Caco-2 (cell line): ENCODE measurements around the gene BAHD1. TPM values are rescaled to one million over a fixed set of nuclear protein-coding genes. Genes with fewer than 3 reads are reported as not detected.

ENCODE experiments used
- BruUV-seq: library from RNA; stranded (reverse); fragments of 400-500 nt; replicated peaks from 2 replicates; lab custom pipeline; 2021; lab: Mats Ljungman, UMichigan
- CTCF ChIA-PET: fragments of 300-600 bp; sonication (Branson Sonifier 250); formaldehyde crosslinking; loops from one replicate; lab custom pipeline; 2022; ENCODE audit warnings: antibody characterized with exemption; lab: Charles Lee
- POLR2A ChIA-PET: fragments of 300-600 bp; sonication (Branson Sonifier 250); formaldehyde crosslinking; loops from one replicate; lab custom pipeline; 2022; ENCODE audit warnings: antibody characterized with exemption; lab: Charles Lee
- DNase-seq, 2 experiments: peaks; one replicate each; pipeline versions ENCODE4 v3.0.0 to v3.0.0-alpha.2; 2020 to 2022
- H3K27me3 ChIP-seq: replicated peaks from 2 replicates; pipeline ENCODE4 v1.6.0; 2011; ENCODE audit warnings: low read length; ENCODE audit not compliant: control insufficient read depth, insufficient read depth
- H3K36me3 ChIP-seq: 2 replicates; pipeline ENCODE4 v1.5.1; 2011; ENCODE audit warnings: low read length; ENCODE audit not compliant: control insufficient read depth, insufficient read depth
- H3K4me1 ChIP-seq: fragments of 250-450 bp; sonication (Bioruptor Pico); 2 replicates; pipeline ENCODE4 v1.5.1; 2020; ENCODE audit warnings: mild to moderate bottlenecking
- H3K4me3 ChIP-seq: 2 replicates; pipeline ENCODE4 v1.5.1; 2011; ENCODE audit warnings: low read depth, mild to moderate bottlenecking, control low read depth, low read length
- H3K9me3 ChIP-seq: fragments of 250-450 bp; sonication (Bioruptor Pico); 2 replicates; pipeline ENCODE4 v1.5.1; 2020; ENCODE audit warnings: mild to moderate bottlenecking, moderate library complexity
- H3K27ac Mint-ChIP-seq: one replicate; pipeline ENCODE4 v1.8.0; 2022; ENCODE audit warnings: mixed read lengths; ENCODE audit not compliant: unreplicated experiment
- H3K27me3 Mint-ChIP-seq: one replicate; pipeline ENCODE4 v1.8.0; 2022; ENCODE audit warnings: mixed read lengths; ENCODE audit not compliant: insufficient read depth, unreplicated experiment
- H3K36me3 Mint-ChIP-seq: one replicate; pipeline ENCODE4 v1.8.0; 2022; ENCODE audit warnings: mild to moderate bottlenecking, mixed read lengths; ENCODE audit not compliant: insufficient read depth, unreplicated experiment
- H3K4me1 Mint-ChIP-seq: one replicate; pipeline ENCODE4 v1.8.0; 2022; ENCODE audit warnings: low read depth, mixed read lengths; ENCODE audit not compliant: unreplicated experiment
- H3K4me3 Mint-ChIP-seq: one replicate; pipeline ENCODE4 v1.8.0; 2022; ENCODE audit warnings: mild to moderate bottlenecking, moderate library complexity, mixed read lengths; ENCODE audit not compliant: unreplicated experiment
- H3K9me3 Mint-ChIP-seq: one replicate; pipeline ENCODE4 v1.8.0; 2022; ENCODE audit warnings: mixed read lengths; ENCODE audit not compliant: unreplicated experiment
- CTCF ChIP-seq, 2 experiments: fragments of 200-600 bp in 1 of 2; IDR thresholded peaks; 1 replicate in 1 of 2; 2 replicates in 1 of 2; pipeline versions ENCODE4 v1.5.1 to v1.8.0; 2011 to 2022; ENCODE audit warnings: antibody characterized with exemption in 1 of 2, control low read depth in 1 of 2, inconsistent platforms in 1 of 2, low read depth in 1 of 2, low read length in 1 of 2, mild to moderate bottlenecking in 1 of 2, moderate library complexity in 1 of 2; ENCODE audit not compliant: insufficient read depth in 1 of 2, severe bottlenecking in 1 of 2, unreplicated experiment in 1 of 2
- intact Hi-C: fragments of 100-400 bp; cut with micrococcal nuclease; formaldehyde crosslinking; loops from one replicate; pipeline ENCODE4 v1.10.0; 2022; ENCODE audit not compliant: unreplicated experiment
- total RNA-seq: library from RNA; stranded (reverse); gene quantifications from 2 replicates; pipeline ENCODE4 v1.2.3, GENCODE V29; 2022

Gene BAHD1
- total RNA-seq, 1 experiment from 2014 or later = 28.1 TPM

- Histone ChIP-seq H3K9me3 (no peaks in the 10 kb centered on the region), H3K36me3 (no peaks in the 10 kb centered on the region), H3K4me1 (peaks cover 8% of the 10 kb centered on the region; the same call in 1 of the 2 replicates), H3K27me3 (no peaks in the 10 kb centered on the region), H3K4me3 (no peak overlapping the region)
- intact Hi-C loops = no loop called here
- peak in 1 of 2 experiments; percentile 39 for DNase-seq
- Mint-ChIP-seq H3K4me3 (no peak overlapping the region), H3K9me3 (no peaks in the 10 kb centered on the region), H3K4me1 (peaks cover 10% of the 10 kb centered on the region), H3K36me3 (peaks cover 3% of the 10 kb centered on the region), H3K27ac (no peak overlapping the region), H3K27me3 (no peaks in the 10 kb centered on the region)
- ChIA-PET POLR2A (interaction anchor here (0.6 kb wide), 1 partner anchor 10 kb away, joined by 3 read pairs; no protein-coding TSS in a partner anchor), CTCF (no interaction called here)
- TF ChIP-seq CTCF (IDR thresholded peaks at IDR 0.05; ENCODE audit: insufficient read depth in 1 of 2, low read depth in 1 of 2, low read length in 1 of 2, severe bottlenecking in 1 of 2, unreplicated experiment in 1 of 2) = no peak
- BruUV-seq = no TSS peak
These were observed 10.4 kb upstream of the BAHD1 start for GRCh38 chr15:40430271-40430805.

- Mint-ChIP-seq H3K9me3 (no peaks in the 10 kb centered on the region), H3K27ac (no peak overlapping the region), H3K27me3 (no peaks in the 10 kb centered on the region), H3K36me3 (peaks cover 5% of the 10 kb centered on the region), H3K4me1 (peaks cover 23% of the 10 kb centered on the region), H3K4me3 (peak overlapping the region; percentile 76)
- Histone ChIP-seq H3K4me3 (no peak overlapping the region), H3K36me3 (no peaks in the 10 kb centered on the region), H3K27me3 (no peaks in the 10 kb centered on the region), H3K9me3 (no peaks in the 10 kb centered on the region), H3K4me1 (peaks cover 21% of the 10 kb centered on the region)
- TF ChIP-seq CTCF (IDR thresholded peaks at IDR 0.05; ENCODE audit: insufficient read depth in 1 of 2, low read depth in 1 of 2, low read length in 1 of 2, severe bottlenecking in 1 of 2, unreplicated experiment in 1 of 2) = no peak
- ChIA-PET CTCF (interaction anchor here (0.6 kb wide), 1 partner anchor 321 kb away, joined by 3 read pairs; no protein-coding TSS in a partner anchor), POLR2A (no interaction called here)
- no peak for DNase-seq
- intact Hi-C loops = no loop called here
- no TSS peak for BruUV-seq
These were observed 5.6 kb upstream of the BAHD1 start for GRCh38 chr15:40435023-40435709.

DNA sequence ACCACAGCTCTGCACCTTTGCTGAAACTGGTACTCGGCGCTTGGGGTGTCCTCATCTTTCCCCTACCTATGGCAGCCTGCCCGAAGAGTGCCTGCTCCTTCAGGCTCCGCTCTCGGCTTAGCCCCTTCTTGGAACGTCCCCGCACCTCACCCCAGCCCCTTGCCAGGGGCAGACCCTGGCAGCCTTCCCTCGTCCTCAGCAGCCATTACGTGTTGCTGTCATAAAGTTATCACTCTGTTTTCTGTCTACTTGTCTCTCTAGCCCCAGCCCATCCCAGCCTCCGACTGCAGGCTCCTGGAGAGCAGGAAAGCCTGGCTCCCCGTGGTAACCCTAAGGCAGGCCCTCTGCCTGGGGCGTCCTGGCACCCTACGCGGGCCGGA, 5.1 kb upstream of the BAHD1 start:
- peaks cover 15% of the 10 kb centered on the region for H3K4me1 ChIP-seq
- Mint-ChIP-seq H3K27ac (no peak overlapping the region), H3K9me3 (no peaks in the 10 kb centered on the region), H3K4me3 (peak overlapping the region; percentile 76), H3K36me3 (peaks cover 10% of the 10 kb centered on the region), H3K4me1 (peaks cover 18% of the 10 kb centered on the region), H3K27me3 (no peaks in the 10 kb centered on the region)
- no peaks in the 10 kb centered on the region for H3K27me3 ChIP-seq
- ChIA-PET POLR2A (no interaction called here), CTCF (no interaction called here)
- intact Hi-C loops = no loop called here
- TF ChIP-seq CTCF (IDR thresholded peaks at IDR 0.05; ENCODE audit: insufficient read depth in 1 of 2, low read depth in 1 of 2, low read length in 1 of 2, severe bottlenecking in 1 of 2, unreplicated experiment in 1 of 2) = no peak
- BruUV-seq = no TSS peak
- DNase-seq = no peak
- no peaks in the 10 kb centered on the region for H3K36me3 ChIP-seq
- peak overlapping the region; percentile 49 for H3K4me3 ChIP-seq
- no peaks in the 10 kb centered on the region for H3K9me3 ChIP-seq
